OCI-LY7 (cell line): Measurements from ENCODE around the gene SFSWAP. TPM values are rescaled to one million over a fixed set of nuclear protein-coding genes. Genes with fewer than 3 reads are reported as not detected.

ENCODE experiments used
- BruUV-seq: library from RNA; stranded (reverse); fragments of 400-500 nt; replicated peaks from 2 replicates; lab custom pipeline; 2021; lab: Mats Ljungman, UMichigan
- CTCF ChIA-PET: fragments of 300-600 bp; sonication (Branson Sonifier 250); formaldehyde crosslinking; loops from one replicate; lab custom pipeline; 2022; ENCODE audit warnings: antibody characterized with exemption; ENCODE audit not compliant: unreplicated experiment; lab: Charles Lee
- POLR2A ChIA-PET: fragments of 300-600 bp; sonication (Branson Sonifier 250); formaldehyde crosslinking; loops from one replicate; lab custom pipeline; 2022; ENCODE audit warnings: antibody characterized with exemption; lab: Charles Lee
- DNase-seq: peaks from one replicate; pipeline ENCODE4 v3.0.0-alpha.2; 2015; ENCODE audit warnings: low spot score
- H2AFZ ChIP-seq: fragments of 200-600 bp; sonication (generic), shearing (Covaris generic); 2 replicates; pipeline ENCODE4 v1.6.1; 2014; ENCODE audit warnings: mild to moderate bottlenecking, antibody characterized with exemption, low read length, moderate library complexity
- H3K27ac ChIP-seq: fragments of 200-600 bp; sonication (generic); 2 replicates; pipeline ENCODE4 v1.5.1; 2014; ENCODE audit warnings: mixed run types, low read depth, mild to moderate bottlenecking, moderate library complexity, low read length, inconsistent platforms; ENCODE audit not compliant: poor library complexity, severe bottlenecking
- H3K36me3 ChIP-seq: fragments of 200-600 bp; sonication (generic); 2 replicates; pipeline ENCODE4 v1.6.1; 2014; ENCODE audit warnings: mild to moderate bottlenecking, antibody characterized with exemption, low read length, moderate library complexity, mixed read lengths; ENCODE audit not compliant: insufficient read depth
- H3K4me1 ChIP-seq: fragments of 200-600 bp; sonication (generic); 2 replicates; pipeline ENCODE4 v1.5.1; 2014; ENCODE audit warnings: mild to moderate bottlenecking, low read length; ENCODE audit not compliant: insufficient read depth, poor library complexity, severe bottlenecking
- H3K4me2 ChIP-seq: fragments of 200-600 bp; sonication (generic); 2 replicates; pipeline ENCODE4 v1.6.1; 2014; ENCODE audit warnings: mild to moderate bottlenecking, low read length
- H3K4me3 ChIP-seq: fragments of 200-600 bp; sonication (generic); 2 replicates; pipeline ENCODE4 v1.5.1; 2014; ENCODE audit warnings: mild to moderate bottlenecking, low read depth, low read length; ENCODE audit not compliant: poor library complexity, severe bottlenecking
- H3K79me2 ChIP-seq: fragments of 200-600 bp; sonication (generic); 2 replicates; pipeline ENCODE4 v1.6.1; 2016; ENCODE audit warnings: low read depth, mild to moderate bottlenecking, low read length, moderate library complexity, mixed read lengths; ENCODE audit not compliant: insufficient read depth
- H3K9me2 ChIP-seq: fragments of 200-600 bp; sonication (generic); 2 replicates; pipeline ENCODE4 v1.6.1; 2016; ENCODE audit warnings: mild to moderate bottlenecking, low read length, mixed read lengths; ENCODE audit not compliant: insufficient read depth
- H3K9me3 ChIP-seq: fragments of 200-600 bp; sonication (generic); 2 replicates; pipeline ENCODE4 v1.6.1; 2014; ENCODE audit warnings: mild to moderate bottlenecking, mixed run types, low read length, mixed read lengths
- H4K20me1 ChIP-seq: fragments of 200-600 bp; sonication (generic); 2 replicates; pipeline ENCODE4 v1.6.1; 2014; ENCODE audit warnings: mild to moderate bottlenecking, antibody characterized with exemption, low read length, moderate library complexity, mixed read lengths; ENCODE audit not compliant: insufficient read depth
- CTCF ChIP-seq: fragments of 200-600 bp; sonication (generic); conservative IDR thresholded peaks from 2 replicates; pipeline ENCODE4 v1.5.1; 2014; ENCODE audit warnings: mild to moderate bottlenecking, antibody characterized with exemption, low read length, moderate library complexity, mixed read lengths
- EZH2phosphoT487 ChIP-seq: fragments of 200-600 bp; sonication (generic); IDR thresholded peaks from 2 replicates; pipeline ENCODE4 v1.6.1; 2018; ENCODE audit warnings: low read depth, borderline replicate concordance, mild to moderate bottlenecking, mixed run types, antibody characterized with exemption, low read length, moderate library complexity, mixed read lengths
- intact Hi-C: fragments of 100-400 bp; cut with micrococcal nuclease; formaldehyde crosslinking; loops from one replicate; pipeline ENCODE4 v1.10.0; 2022; ENCODE audit not compliant: unreplicated experiment
- total RNA-seq, 2 experiments: library from RNA; depleted of rRNA in 1 of 2; stranded (reverse); fragments of >200 nt in 1 of 2; shearing (Covaris generic) in 1 of 2; gene quantifications; 2 replicates each; pipeline ENCODE4 v1.2.3, GENCODE V29; 2014 to 2022

Gene SFSWAP
- total RNA-seq, 2 experiments from 2014 or later, result 54.0 to 87.1 TPM

GRCh38 chr12:131801254-131801866 is 90.5 kb downstream of the SFSWAP start:
- intact Hi-C loops, result no loop called here
- ChIA-PET POLR2A (no interaction called here), CTCF (interaction anchor here (0.6 kb wide), 1 partner anchor 37 kb away, joined by 3 read pairs; no protein-coding TSS in a partner anchor)
- no peaks in the 10 kb centered on the region for H3K4me1 ChIP-seq
- no peak overlapping the region for H3K4me3 ChIP-seq
- no peak overlapping the region for H3K27ac ChIP-seq
- BruUV-seq, result no TSS peak
- H3K36me3 ChIP-seq, result peaks cover 63% of the 10 kb centered on the region
- no peaks in the 10 kb centered on the region for H3K9me2 ChIP-seq
- H2AFZ ChIP-seq, result no peak overlapping the region
- no peak for DNase-seq
- H4K20me1 ChIP-seq, result no peaks in the 10 kb centered on the region
- H3K4me2 ChIP-seq, result no peak overlapping the region
- no peaks in the 10 kb centered on the region for H3K79me2 ChIP-seq
- TF ChIP-seq CTCF, result no peak
- TF ChIP-seq EZH2phosphoT487, result no peak
- H3K9me3 ChIP-seq, result no peaks in the 10 kb centered on the region

- Histone ChIP-seq H3K79me2 (no peaks in the 10 kb centered on the region), H3K4me2 (no peak overlapping the region), H4K20me1 (no peaks in the 10 kb centered on the region), H2AFZ (no peak overlapping the region), H3K27ac (no peak overlapping the region), H3K4me3 (no peak overlapping the region), H3K9me3 (no peaks in the 10 kb centered on the region), H3K9me2 (no peaks in the 10 kb centered on the region), H3K4me1 (peaks cover 3% of the 10 kb centered on the region), H3K36me3 (peaks cover 39% of the 10 kb centered on the region)
- CTCF ChIA-PET, result no interaction called here
- TF ChIP-seq EZH2phosphoT487 (no peak), CTCF (no peak)
- no TSS peak for BruUV-seq
- DNase-seq, result no peak
- intact Hi-C loops, result no loop called here
- POLR2A ChIA-PET, result no interaction called here
Measured at GRCh38 chr12:131803961-131804521, 93.2 kb downstream of the SFSWAP start.

GRCh38 chr12:131805421-131805820 is 94.5 kb downstream of the SFSWAP start:
- Histone ChIP-seq H3K36me3 (peaks cover 25% of the 10 kb centered on the region), H3K9me2 (no peaks in the 10 kb centered on the region), H3K4me2 (no peak overlapping the region), H3K9me3 (no peaks in the 10 kb centered on the region), H3K79me2 (no peaks in the 10 kb centered on the region), H2AFZ (no peak overlapping the region), H3K4me1 (peaks cover 4% of the 10 kb centered on the region), H3K4me3 (no peak overlapping the region), H3K27ac (no peak overlapping the region), H4K20me1 (no peaks in the 10 kb centered on the region)
- no TSS peak for BruUV-seq
- intact Hi-C loops, result no loop called here
- CTCF ChIA-PET, result no interaction called here
- DNase-seq, result no peak
- POLR2A ChIA-PET, result no interaction called here
- TF ChIP-seq CTCF (no peak), EZH2phosphoT487 (no peak)
